ENCODE data around the gene PTPN7.
"Not testable (repeated sequence)": the region's sequence is repeated elsewhere in the genome, so short reads cannot be mapped to it uniquely, and the experiment has no call there.

The PTPN7 gene

GRCh38 chr1:202160377-202160940 lies at the start of gene PTPN7:
PTPN7 (minus strand) TSS chr1:202160602; CDS start chr1:202159402, 1,200 bp downstream.
- DNase-seq = no peak

- DNase-seq = no peak
These were observed 48.0 kb upstream of the PTPN7 start for GRCh38 chr1:202208351-202208857.

GRCh38 chr1:202207292-202207691 lies 46.9 kb upstream of the PTPN7 start:
- DNase-seq = no peak

- no peak for DNase-seq
These were observed 45.3 kb upstream of the PTPN7 start for GRCh38 chr1:202205523-202206190.

GRCh38 chr1:202204065-202204464 lies 43.7 kb upstream of the PTPN7 start:
- DNase-seq = no peak

- DNase-seq = no peak
These were observed 43.0 kb upstream of the PTPN7 start for GRCh38 chr1:202203238-202204039.

- DNase-seq = peak in 1 of 14 donors; percentile 74
These were observed 42.2 kb upstream of the PTPN7 start for GRCh38 chr1:202202500-202203168.

- DNase-seq = no peak
These were observed 41.6 kb upstream of the PTPN7 start for GRCh38 chr1:202201971-202202370.

- DNase-seq = no peak
These were observed 40.9 kb upstream of the PTPN7 start for GRCh38 chr1:202201266-202201665.

GRCh38 chr1:202200669-202201068 lies 40.3 kb upstream of the PTPN7 start:
- DNase-seq = peak in 6 of 14 donors; percentile 6 to 60 (median 22)

GRCh38 chr1:202200112-202200548 lies 39.7 kb upstream of the PTPN7 start:
- DNase-seq = no peak

- no peak for DNase-seq
These were observed 38.9 kb upstream of the PTPN7 start for GRCh38 chr1:202199040-202199889.

- no peak for DNase-seq
These were observed 37.9 kb upstream of the PTPN7 start for GRCh38 chr1:202198366-202198724.

- DNase-seq = no peak
These were observed 37.4 kb upstream of the PTPN7 start for GRCh38 chr1:202197653-202198365.

- no peak for DNase-seq
These were observed 33.9 kb upstream of the PTPN7 start for GRCh38 chr1:202194328-202194648.

GRCh38 chr1:202193614-202194327 lies 33.4 kb upstream of the PTPN7 start, which contains the start of gene LGR6:
LGR6 (plus strand) TSS chr1:202193799; CDS start chr1:202193990, 191 bp downstream.
- no peak for DNase-seq

- peak in 5 of 14 donors; percentile 10 to 37 (median 20) for DNase-seq
These were observed 32.6 kb upstream of the PTPN7 start for GRCh38 chr1:202192770-202193613.

- not testable (repeated sequence) for DNase-seq
These were observed 31.0 kb upstream of the PTPN7 start for GRCh38 chr1:202191391-202191790.
